RWPE2 (cell line): ENCODE results near the gene TGFBR2.

Experiments
- ATAC-seq: fragments of 200-7000 bp; cut with Tn5 transposase; 3 replicates; pipeline ENCODE4 v1.9.1; 2021; ENCODE audit warnings: low read depth
- DNase-seq: peaks from one replicate; pipeline ENCODE4 v3.0.0-alpha.2; 2020; ENCODE audit warnings: low spot score
- H3K27ac ChIP-seq: fragments of 450-650 bp; 2 replicates; pipeline ENCODE4 v1.5.1; 2017; ENCODE audit warnings: mild to moderate bottlenecking; ENCODE audit not compliant: poor library complexity, severe bottlenecking
- H3K27me3 ChIP-seq: fragments of 250-450 bp; sonication (Bioruptor Pico); 2 replicates; pipeline ENCODE4 v1.5.1; 2021; ENCODE audit warnings: mild to moderate bottlenecking, moderate library complexity; ENCODE audit not compliant: insufficient read depth, poor library complexity, severe bottlenecking
- H3K36me3 ChIP-seq: fragments of 250-450 bp; sonication (Bioruptor Pico); 2 replicates; pipeline ENCODE4 v1.5.1; 2020; ENCODE audit warnings: low read depth, mild to moderate bottlenecking, moderate library complexity
- H3K4me1 ChIP-seq: fragments of 250-450 bp; sonication (Bioruptor Pico); 2 replicates; pipeline ENCODE4 v1.5.1; 2021; ENCODE audit warnings: mild to moderate bottlenecking, moderate library complexity; ENCODE audit not compliant: insufficient read depth, poor library complexity, severe bottlenecking
- H3K4me3 ChIP-seq: fragments of 250-450 bp; sonication (Bioruptor Pico); 2 replicates; pipeline ENCODE4 v1.5.1; 2021; ENCODE audit warnings: mild to moderate bottlenecking, moderate library complexity; ENCODE audit not compliant: severe bottlenecking
- H3K9me3 ChIP-seq: fragments of 250-450 bp; sonication (Bioruptor Pico); 2 replicates; pipeline ENCODE4 v1.5.1; 2021; ENCODE audit warnings: mild to moderate bottlenecking, moderate library complexity; ENCODE audit not compliant: severe bottlenecking
- TF ChIP-seq, protein P1 (sequence below): fragments of 450-650 bp; IDR thresholded peaks from one replicate; pipeline ENCODE4 v1.5.1; 2017; ENCODE audit warnings: mild to moderate bottlenecking, moderate library complexity; ENCODE audit not compliant: poor library complexity, severe bottlenecking

The TGFBR2 gene

DNA sequence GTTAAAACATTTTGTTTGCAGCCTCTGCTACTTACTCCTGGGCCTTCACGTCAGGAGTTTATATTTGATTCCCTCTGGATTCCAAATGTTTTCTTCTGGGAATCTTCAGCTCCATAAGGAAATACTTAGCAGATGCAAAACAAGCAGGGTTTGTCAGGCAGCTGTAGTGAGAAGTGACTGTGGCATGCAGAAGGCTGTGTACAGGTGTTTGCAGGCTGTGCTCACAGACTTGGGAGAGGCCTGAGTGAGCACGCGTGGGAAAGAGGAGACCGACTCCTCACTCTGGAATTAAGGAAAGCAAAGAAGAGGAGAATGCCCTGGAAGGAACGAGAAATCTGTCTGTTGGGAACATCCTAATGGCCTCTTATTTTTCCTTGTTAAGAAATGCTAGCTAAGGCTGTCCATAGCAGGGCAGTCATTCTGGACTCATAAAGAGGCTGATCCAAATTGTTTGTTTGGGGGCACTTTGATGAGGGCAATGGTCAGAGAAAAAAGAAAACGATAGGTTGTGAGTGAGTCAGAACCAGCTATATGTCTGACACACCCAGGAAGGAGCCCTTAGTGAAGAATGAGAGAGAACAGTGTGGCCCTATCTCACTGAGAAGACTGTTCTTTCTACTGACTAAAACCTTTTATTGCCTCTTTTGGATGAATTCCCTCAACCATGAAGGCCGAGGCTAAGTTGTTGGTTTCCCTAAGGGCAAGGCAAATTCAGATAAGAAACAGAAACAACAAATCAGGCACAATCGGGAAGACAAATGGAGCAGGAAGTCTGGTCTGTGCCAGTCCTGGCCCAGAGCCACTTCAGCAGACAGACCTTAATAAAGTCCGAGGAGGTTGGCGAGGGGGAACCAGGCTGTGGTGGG, 82.6 kb downstream of the TGFBR2 start:
- H3K27me3 ChIP-seq: no peaks in the 10 kb centered on the region
- peak overlapping the region; percentile 94 for H3K27ac ChIP-seq
- no peaks in the 10 kb centered on the region for H3K9me3 ChIP-seq
- ATAC-seq: peak; percentile 89
- TF ChIP-seq, protein P1, sequence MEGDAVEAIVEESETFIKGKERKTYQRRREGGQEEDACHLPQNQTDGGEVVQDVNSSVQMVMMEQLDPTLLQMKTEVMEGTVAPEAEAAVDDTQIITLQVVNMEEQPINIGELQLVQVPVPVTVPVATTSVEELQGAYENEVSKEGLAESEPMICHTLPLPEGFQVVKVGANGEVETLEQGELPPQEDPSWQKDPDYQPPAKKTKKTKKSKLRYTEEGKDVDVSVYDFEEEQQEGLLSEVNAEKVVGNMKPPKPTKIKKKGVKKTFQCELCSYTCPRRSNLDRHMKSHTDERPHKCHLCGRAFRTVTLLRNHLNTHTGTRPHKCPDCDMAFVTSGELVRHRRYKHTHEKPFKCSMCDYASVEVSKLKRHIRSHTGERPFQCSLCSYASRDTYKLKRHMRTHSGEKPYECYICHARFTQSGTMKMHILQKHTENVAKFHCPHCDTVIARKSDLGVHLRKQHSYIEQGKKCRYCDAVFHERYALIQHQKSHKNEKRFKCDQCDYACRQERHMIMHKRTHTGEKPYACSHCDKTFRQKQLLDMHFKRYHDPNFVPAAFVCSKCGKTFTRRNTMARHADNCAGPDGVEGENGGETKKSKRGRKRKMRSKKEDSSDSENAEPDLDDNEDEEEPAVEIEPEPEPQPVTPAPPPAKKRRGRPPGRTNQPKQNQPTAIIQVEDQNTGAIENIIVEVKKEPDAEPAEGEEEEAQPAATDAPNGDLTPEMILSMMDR: no peak
- H3K4me1 ChIP-seq: peaks cover 34% of the 10 kb centered on the region
- H3K4me3 ChIP-seq: no peak overlapping the region
- peaks cover 98% of the 10 kb centered on the region for H3K36me3 ChIP-seq
- DNase-seq: no peak

DNA sequence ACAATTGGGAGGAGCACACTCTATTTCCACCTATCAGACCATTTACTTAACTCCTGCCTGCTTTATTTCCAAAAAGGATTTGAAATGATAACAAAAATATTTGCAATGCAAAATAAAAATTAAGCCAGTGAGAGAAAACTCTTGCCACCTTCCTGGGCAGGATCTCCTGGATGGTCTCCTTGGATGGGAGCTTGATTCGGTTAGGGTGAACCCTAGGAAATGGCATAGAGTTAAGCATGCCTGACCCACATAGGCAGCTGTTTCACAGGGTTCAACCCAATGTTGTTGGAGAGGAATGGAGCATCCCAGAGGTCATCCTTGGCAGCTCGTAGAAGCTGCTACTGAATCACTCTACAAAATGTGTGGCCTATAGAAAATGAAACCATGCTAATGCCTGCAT, 83.8 kb downstream of the TGFBR2 start:
- Histone ChIP-seq H3K9me3 (no peaks in the 10 kb centered on the region), H3K27ac (peak overlapping the region; percentile 94), H3K27me3 (no peaks in the 10 kb centered on the region), H3K36me3 (peaks cover 98% of the 10 kb centered on the region), H3K4me3 (no peak overlapping the region), H3K4me1 (peaks cover 34% of the 10 kb centered on the region)
- TF ChIP-seq, protein P1: no peak
- DNase-seq (no peak), ATAC-seq (no peak)

DNA sequence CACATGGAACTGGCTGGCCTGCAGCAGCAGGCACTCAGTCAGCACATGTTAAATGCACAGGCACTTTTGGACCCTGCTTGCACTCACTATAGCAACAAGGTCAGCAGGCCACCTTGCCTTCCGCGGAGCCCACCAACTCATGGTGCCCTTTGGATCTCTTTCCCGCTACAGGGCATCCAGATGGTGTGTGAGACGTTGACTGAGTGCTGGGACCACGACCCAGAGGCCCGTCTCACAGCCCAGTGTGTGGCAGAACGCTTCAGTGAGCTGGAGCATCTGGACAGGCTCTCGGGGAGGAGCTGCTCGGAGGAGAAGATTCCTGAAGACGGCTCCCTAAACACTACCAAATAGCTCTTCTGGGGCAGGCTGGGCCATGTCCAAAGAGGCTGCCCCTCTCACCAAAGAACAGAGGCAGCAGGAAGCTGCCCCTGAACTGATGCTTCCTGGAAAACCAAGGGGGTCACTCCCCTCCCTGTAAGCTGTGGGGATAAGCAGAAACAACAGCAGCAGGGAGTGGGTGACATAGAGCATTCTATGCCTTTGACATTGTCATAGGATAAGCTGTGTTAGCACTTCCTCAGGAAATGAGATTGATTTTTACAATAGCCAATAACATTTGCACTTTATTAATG, 85.0 kb downstream of the TGFBR2 start:
- Histone ChIP-seq H3K27ac (peak overlapping the region; percentile 94), H3K36me3 (peaks cover 98% of the 10 kb centered on the region), H3K9me3 (no peaks in the 10 kb centered on the region), H3K27me3 (no peaks in the 10 kb centered on the region), H3K4me1 (peaks cover 31% of the 10 kb centered on the region), H3K4me3 (no peak overlapping the region)
- TF ChIP-seq, protein P1: no peak
- ATAC-seq (no peak), DNase-seq (no peak)

DNA sequence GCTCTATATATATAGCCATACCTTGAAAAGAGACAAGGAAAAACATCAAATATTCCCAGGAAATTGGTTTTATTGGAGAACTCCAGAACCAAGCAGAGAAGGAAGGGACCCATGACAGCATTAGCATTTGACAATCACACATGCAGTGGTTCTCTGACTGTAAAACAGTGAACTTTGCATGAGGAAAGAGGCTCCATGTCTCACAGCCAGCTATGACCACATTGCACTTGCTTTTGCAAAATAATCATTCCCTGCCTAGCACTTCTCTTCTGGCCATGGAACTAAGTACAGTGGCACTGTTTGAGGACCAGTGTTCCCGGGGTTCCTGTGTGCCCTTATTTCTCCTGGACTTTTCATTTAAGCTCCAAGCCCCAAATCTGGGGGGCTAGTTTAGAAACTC, 85.5 kb downstream of the TGFBR2 start:
- DNase-seq: no peak
- Histone ChIP-seq H3K9me3 (no peaks in the 10 kb centered on the region), H3K27ac (peak overlapping the region; percentile 94), H3K4me3 (no peak overlapping the region), H3K36me3 (peaks cover 98% of the 10 kb centered on the region), H3K4me1 (peaks cover 26% of the 10 kb centered on the region), H3K27me3 (no peaks in the 10 kb centered on the region)
- TF ChIP-seq, protein P1: no peak
- ATAC-seq: no peak
